Measurements from ENCODE around the gene SLAMF7.
"Not testable (repeated sequence)": the region's sequence is repeated elsewhere in the genome, so short reads cannot be mapped to it uniquely, and the experiment has no call there.

SLAMF7 gene

GRCh38 chr1:160777486-160778089 lies 38.5 kb downstream of the SLAMF7 start:
- no peak for DNase-seq (ENCODE audit: low read depth)

GRCh38 chr1:160778976-160779375 lies 39.9 kb downstream of the SLAMF7 start:
- DNase-seq (ENCODE audit: low read depth), result no peak

GRCh38 chr1:160779626-160780397 lies 40.8 kb downstream of the SLAMF7 start:
- no peak for DNase-seq (ENCODE audit: low read depth)

- no peak for DNase-seq (ENCODE audit: low read depth)
Measured at GRCh38 chr1:160780398-160780755, 41.3 kb downstream of the SLAMF7 start.

GRCh38 chr1:160781186-160781766 lies 42.2 kb downstream of the SLAMF7 start:
- no peak for DNase-seq (ENCODE audit: low read depth)

GRCh38 chr1:160781914-160782689 lies 43.1 kb downstream of the SLAMF7 start:
- no peak for DNase-seq (ENCODE audit: low read depth)

GRCh38 chr1:160782988-160783765 lies 44.1 kb downstream of the SLAMF7 start:
- not testable (repeated sequence) for DNase-seq (ENCODE audit: low read depth)

- DNase-seq (ENCODE audit: low read depth), result no peak
Measured at GRCh38 chr1:160789051-160789701, 50.1 kb downstream of the SLAMF7 start.

GRCh38 chr1:160789702-160790611 lies 50.9 kb downstream of the SLAMF7 start:
- DNase-seq (ENCODE audit: low read depth), result no peak

GRCh38 chr1:160794376-160794775 lies 55.3 kb downstream of the SLAMF7 start:
- DNase-seq (ENCODE audit: low read depth), result no peak

- no peak for DNase-seq (ENCODE audit: low read depth)
Measured at GRCh38 chr1:160795951-160796383, 56.9 kb downstream of the SLAMF7 start, which contains the start of gene LY9. LY9 (plus strand) TSS chr1:160796174; CDS start chr1:160796188, 14 bp downstream.

GRCh38 chr1:160797271-160797709 lies 58.2 kb downstream of the SLAMF7 start:
- DNase-seq (ENCODE audit: low read depth), result no peak

- DNase-seq (ENCODE audit: low read depth), result no peak
Measured at GRCh38 chr1:160797861-160798273, 58.8 kb downstream of the SLAMF7 start.

GRCh38 chr1:160798439-160798838 lies 59.4 kb downstream of the SLAMF7 start:
- no peak for DNase-seq (ENCODE audit: low read depth)

GRCh38 chr1:160799641-160800040 lies 60.6 kb downstream of the SLAMF7 start:
- DNase-seq (ENCODE audit: low read depth), result no peak

GRCh38 chr1:160800142-160800541 lies 61.1 kb downstream of the SLAMF7 start:
- DNase-seq (ENCODE audit: low read depth), result no peak

- no peak for DNase-seq (ENCODE audit: low read depth)
Measured at GRCh38 chr1:160800645-160801408, 61.8 kb downstream of the SLAMF7 start.

GRCh38 chr1:160801836-160802580 lies 63.0 kb downstream of the SLAMF7 start:
- DNase-seq (ENCODE audit: low read depth), result no peak

Data from HS-27A (cell line).